Smooth muscle cell (in vitro differentiated cells): ENCODE data around the gene NEMP1. TPM values are rescaled to one million over a fixed set of nuclear protein-coding genes. Genes with fewer than 3 reads are reported as not detected.

Source experiments
- DNase-seq: peaks from one replicate; lab custom pipeline; 2025; ENCODE audit not compliant: unreplicated experiment; lab: John Stamatoyannopoulos, UW
- H2AFZ ChIP-seq: fragments of 200-600 bp; sonication (generic); 2 replicates; pipeline ENCODE4 v1.6.0; 2016; ENCODE audit warnings: antibody characterized with exemption, low read depth, mild to moderate bottlenecking
- H3F3A ChIP-seq: fragments of 200-600 bp; sonication (generic); 2 replicates; pipeline ENCODE4 v1.6.0; 2017; ENCODE audit warnings: antibody characterized with exemption, low read depth
- H3K27ac ChIP-seq: fragments of 200-600 bp; sonication (generic); 2 replicates; pipeline ENCODE4 v1.5.1; 2016; ENCODE audit warnings: low read depth, mild to moderate bottlenecking
- H3K27me3 ChIP-seq: fragments of 200-600 bp; sonication (generic); 2 replicates; pipeline ENCODE4 v1.6.1; 2016; ENCODE audit warnings: low read depth, mild to moderate bottlenecking
- H3K36me3 ChIP-seq: fragments of 200-600 bp; sonication (generic); 2 replicates; pipeline ENCODE4 v1.5.1; 2016; ENCODE audit warnings: low read depth
- H3K4me1 ChIP-seq: fragments of 200-600 bp; sonication (generic); 2 replicates; pipeline ENCODE4 v1.5.1; 2016; ENCODE audit warnings: low read depth
- H3K4me2 ChIP-seq: fragments of 200-600 bp; sonication (generic); 2 replicates; pipeline ENCODE4 v1.6.0; 2016; ENCODE audit warnings: mild to moderate bottlenecking
- H3K4me3 ChIP-seq: fragments of 200-600 bp; sonication (generic); 2 replicates; pipeline ENCODE4 v1.5.1; 2016; ENCODE audit warnings: mild to moderate bottlenecking
- H3K79me2 ChIP-seq: fragments of 200-600 bp; sonication (generic); 2 replicates; pipeline ENCODE4 v1.6.0; 2016; ENCODE audit warnings: low read depth, mild to moderate bottlenecking
- H3K9ac ChIP-seq: fragments of 200-600 bp; sonication (generic); 2 replicates; pipeline ENCODE4 v1.6.0; 2016; ENCODE audit warnings: low read depth
- H3K9me3 ChIP-seq: fragments of 200-600 bp; sonication (generic); replicated peaks from 2 replicates; pipeline ENCODE4 v1.5.1; 2016; ENCODE audit warnings: low read depth
- H4K20me1 ChIP-seq: fragments of 200-600 bp; sonication (generic); 2 replicates; pipeline ENCODE4 v1.6.0; 2016; ENCODE audit warnings: low read depth
- CTCF ChIP-seq: fragments of 200-600 bp; sonication (generic); IDR thresholded peaks from 2 replicates; pipeline ENCODE4 v1.5.1; 2017; ENCODE audit warnings: borderline replicate concordance, mild to moderate bottlenecking, antibody characterized with exemption; ENCODE audit not compliant: insufficient read depth, poor library complexity, severe bottlenecking
- WGBS: methylation state at CpG from one replicate; pipeline ENCODE4 v1.1.7; 2016; ENCODE audit warnings: low lambda C conversion rate; 5-methylcytosine and 5-hydroxymethylcytosine counted together
- polyA plus RNA-seq: library from polyadenylated mRNA; unstranded; fragments of >200 nt; fragmentation: Nextera tagmentation; extraction: Ambion mirVana; gene quantifications from 2 replicates; pipeline ENCODE4 v1.2.1, GENCODE V29; 2016
- total RNA-seq: library from RNA; depleted of rRNA; stranded (reverse); fragments of >200 nt; gene quantifications from 2 replicates; pipeline ENCODE4 v1.2.3, GENCODE V29; 2014

Gene NEMP1
- total and polyA plus RNA-seq, 2 experiments from 2014 or later, result 3.2 to 8.9 TPM

GRCh38 chr12:57072661-57073060 is 5.9 kb downstream of the NEMP1 start:
- no peak overlapping the region for H3K27ac ChIP-seq
- H3K9ac ChIP-seq, result no peak overlapping the region
- no peak overlapping the region for H3K4me2 ChIP-seq

GRCh38 chr12:57069523-57069922 is 9.1 kb downstream of the NEMP1 start:
- H4K20me1 ChIP-seq, result no peaks in the 10 kb centered on the region
- H3K27me3 ChIP-seq, result no peaks in the 10 kb centered on the region
- no peak overlapping the region for H3K4me3 ChIP-seq
- H2AFZ ChIP-seq, result peak overlapping the region; percentile 68
- peak overlapping the region; percentile 37 for H3K4me2 ChIP-seq
- H3K9me3 ChIP-seq, result no peaks in the 10 kb centered on the region
- peaks cover 3% of the 10 kb centered on the region for H3F3A ChIP-seq
- no peaks in the 10 kb centered on the region for H3K4me1 ChIP-seq
- no peaks in the 10 kb centered on the region for H3K36me3 ChIP-seq
- TF ChIP-seq CTCF, result peak; percentile 84
- H3K9ac ChIP-seq, result no peak overlapping the region
- peaks cover 13% of the 10 kb centered on the region for H3K79me2 ChIP-seq
- WGBS, result 28% methylated on average over 3 of the region's 3 CpGs
- no peak for DNase-seq
- H3K27ac ChIP-seq, result peak overlapping the region; percentile 52

More at GRCh38 chr12:57072661-57073060, 5.9 kb downstream of the NEMP1 start:
- Histone ChIP-seq H3F3A (no peaks in the 10 kb centered on the region), H3K4me3 (no peak overlapping the region), H3K36me3 (no peaks in the 10 kb centered on the region), H3K27me3 (no peaks in the 10 kb centered on the region), H2AFZ (no peak overlapping the region), H3K79me2 (peaks cover 41% of the 10 kb centered on the region), H3K4me1 (peaks cover 4% of the 10 kb centered on the region), H3K9me3 (no peaks in the 10 kb centered on the region), H4K20me1 (no peaks in the 10 kb centered on the region)
- no peak for DNase-seq
- 94% methylated on average over 2 of the region's 2 CpGs for WGBS
- TF ChIP-seq CTCF, result no peak

- TF ChIP-seq CTCF, result no peak
- WGBS, result 96% methylated on average over 2 of the region's 2 CpGs
These were observed 12.3 kb downstream of the NEMP1 start for GRCh38 chr12:57066245-57066644.

GRCh38 chr12:57063991-57064685 is 14.5 kb downstream of the NEMP1 start:
- Histone ChIP-seq H4K20me1 (no peaks in the 10 kb centered on the region), H2AFZ (no peak overlapping the region), H3K4me3 (no peak overlapping the region), H3K27me3 (no peaks in the 10 kb centered on the region), H3K9ac (peak overlapping the region; percentile 4), H3K9me3 (no peaks in the 10 kb centered on the region), H3K27ac (peak overlapping the region; percentile 7), H3K36me3 (peaks cover under 1% of the 10 kb centered on the region), H3K79me2 (no peaks in the 10 kb centered on the region), H3F3A (peaks cover 5% of the 10 kb centered on the region), H3K4me2 (no peak overlapping the region), H3K4me1 (no peaks in the 10 kb centered on the region)
- TF ChIP-seq CTCF, result no peak
- WGBS, result 79% methylated on average over 5 of the region's 5 CpGs
- DNase-seq, result no peak

More at GRCh38 chr12:57066245-57066644, 12.3 kb downstream of the NEMP1 start:
- Histone ChIP-seq H3K4me1 (no peaks in the 10 kb centered on the region), H2AFZ (no peak overlapping the region), H3K36me3 (no peaks in the 10 kb centered on the region), H3K4me2 (no peak overlapping the region), H4K20me1 (no peaks in the 10 kb centered on the region), H3K9ac (no peak overlapping the region), H3K27me3 (no peaks in the 10 kb centered on the region), H3K79me2 (no peaks in the 10 kb centered on the region), H3K27ac (no peak overlapping the region), H3K4me3 (no peak overlapping the region), H3K9me3 (no peaks in the 10 kb centered on the region), H3F3A (peaks cover 5% of the 10 kb centered on the region)
- DNase-seq, result no peak
